Endodermal cell (in vitro differentiated cells): ENCODE measurements around the gene LRBA. TPM values are rescaled to one million over a fixed set of nuclear protein-coding genes. Genes with fewer than 3 reads are reported as not detected.

ENCODE experiments used
- DNase-seq: peaks from one replicate; pipeline ENCODE4 v3.0.0-alpha.2; 2017
- H3K27ac ChIP-seq: 2 replicates; pipeline ENCODE4 v1.5.1; 2013; ENCODE audit warnings: mild to moderate bottlenecking, low read depth, low read length, moderate library complexity
- H3K27me3 ChIP-seq: 2 replicates; pipeline ENCODE4 v1.6.1; 2013; ENCODE audit warnings: mild to moderate bottlenecking, low read length, moderate library complexity; ENCODE audit not compliant: insufficient read depth, control insufficient read depth, poor library complexity, severe bottlenecking
- H3K36me3 ChIP-seq: 2 replicates; pipeline ENCODE4 v1.7.0; 2013; ENCODE audit warnings: mild to moderate bottlenecking, low read length, moderate library complexity; ENCODE audit not compliant: control insufficient read depth, insufficient read depth
- H3K4me1 ChIP-seq: one replicate; pipeline ENCODE4 v1.7.0; 2013; ENCODE audit warnings: low read length; ENCODE audit not compliant: control insufficient read depth, insufficient read depth
- H3K4me3 ChIP-seq: 2 replicates; pipeline ENCODE4 v1.5.1; 2013; ENCODE audit warnings: mild to moderate bottlenecking, low read length, moderate library complexity
- H3K9ac ChIP-seq: 2 replicates; pipeline ENCODE4 v1.6.1; 2013; ENCODE audit warnings: mild to moderate bottlenecking, low read length, moderate library complexity; ENCODE audit not compliant: poor library complexity, severe bottlenecking; ENCODE audit errors: extremely low read depth
- H3K9me3 ChIP-seq: 2 replicates; pipeline ENCODE4 v1.6.1; 2013; ENCODE audit warnings: mild to moderate bottlenecking, low read length, moderate library complexity; ENCODE audit not compliant: control insufficient read depth
- H3K27ac Mint-ChIP-seq: 2 replicates; pipeline ENCODE4 v1.8.0; 2020; ENCODE audit warnings: mixed read lengths
- H3K27me3 Mint-ChIP-seq: 2 replicates; pipeline ENCODE4 v1.8.0; 2021; ENCODE audit warnings: mild to moderate bottlenecking, mixed read lengths; ENCODE audit not compliant: insufficient read depth
- H3K36me3 Mint-ChIP-seq: 2 replicates; pipeline ENCODE4 v1.8.0; 2020; ENCODE audit warnings: low read depth, mixed read lengths
- H3K4me1 Mint-ChIP-seq: 2 replicates; pipeline ENCODE4 v1.8.0; 2020; ENCODE audit warnings: mixed read lengths
- H3K4me3 Mint-ChIP-seq: 2 replicates; pipeline ENCODE4 v1.8.0; 2020; ENCODE audit warnings: mild to moderate bottlenecking, moderate library complexity, mixed read lengths
- H3K9me3 Mint-ChIP-seq: 2 replicates; pipeline ENCODE4 v1.8.0; 2020; ENCODE audit warnings: mild to moderate bottlenecking, mixed read lengths
- CTCF ChIP-seq: fragments of 200-600 bp; sonication (generic); conservative IDR thresholded peaks from 2 replicates; pipeline ENCODE4 v1.5.0; 2021; ENCODE audit warnings: antibody characterized with exemption, mild to moderate bottlenecking
- WGBS, 2 experiments: methylation state at CpG; one replicate each; pipeline versions ENCODE4 v1.1.5 to v1.1.7; 2013; ENCODE audit warnings: missing lambda C conversion rate in 2 of 2, mixed read lengths in 1 of 2; ENCODE audit not compliant: insufficient coverage in 1 of 2, insufficient read length in 1 of 2; 5-methylcytosine and 5-hydroxymethylcytosine counted together
- total RNA-seq, 2 donors: library from RNA; stranded (reverse); fragmentation: NEBNext Ultra II Directional in 1 of 2; extraction: Animal tissue kit (Norgen Biotek cat#: 25700) in 1 of 2; gene quantifications; 2 replicates in 1 of 2; 3 replicates in 1 of 2; pipeline ENCODE4 v1.2.1, GENCODE V29; 2021

LRBA gene
- total RNA-seq, 2 donors from 2014 or later = 77.3 to 95.9 TPM

GRCh38 chr4:151046609-151047008, 31.5 kb upstream of the LRBA start:
- H3K27ac Mint-ChIP-seq = no peak overlapping the region
- Histone ChIP-seq H3K4me1 (no peaks in the 10 kb centered on the region), H3K27ac (no peak overlapping the region), H3K9ac (no peak overlapping the region), H3K4me3 (no peak overlapping the region), H3K36me3 (no peaks in the 10 kb centered on the region), H3K9me3 (no peaks in the 10 kb centered on the region), H3K27me3 (no peaks in the 10 kb centered on the region)
- no peak for TF ChIP-seq CTCF
- peaks cover 8% of the 10 kb centered on the region for H3K4me1 Mint-ChIP-seq
- H3K9me3 Mint-ChIP-seq = no peaks in the 10 kb centered on the region
- WGBS, 2 experiments = 82 to 84% methylated on average over 4 of the region's 4 CpGs
- H3K4me3 Mint-ChIP-seq = no peak overlapping the region
- H3K27me3 Mint-ChIP-seq = no peaks in the 10 kb centered on the region
- DNase-seq = peak; percentile 45
- H3K36me3 Mint-ChIP-seq = no peaks in the 10 kb centered on the region

GRCh38 chr4:151045907-151046306, 30.8 kb upstream of the LRBA start:
- no peaks in the 10 kb centered on the region for H3K36me3 Mint-ChIP-seq
- H3K27me3 Mint-ChIP-seq = no peaks in the 10 kb centered on the region
- Histone ChIP-seq H3K9me3 (no peaks in the 10 kb centered on the region), H3K9ac (no peak overlapping the region), H3K27me3 (no peaks in the 10 kb centered on the region), H3K27ac (no peak overlapping the region), H3K4me3 (no peak overlapping the region), H3K36me3 (no peaks in the 10 kb centered on the region), H3K4me1 (no peaks in the 10 kb centered on the region)
- peak; percentile 64 for DNase-seq
- no peaks in the 10 kb centered on the region for H3K9me3 Mint-ChIP-seq
- peak; percentile 69 for TF ChIP-seq CTCF
- H3K4me1 Mint-ChIP-seq = peaks cover 8% of the 10 kb centered on the region
- WGBS, 2 experiments = 36 to 45% methylated on average over 3 of the region's 3 CpGs
- no peak overlapping the region for H3K4me3 Mint-ChIP-seq
- no peak overlapping the region for H3K27ac Mint-ChIP-seq

- 96 to 100% methylated on average over 1 of the region's 1 CpG for WGBS, 2 experiments
Observed at GRCh38 chr4:151043803-151044515, 28.9 kb upstream of the LRBA start.

More at GRCh38 chr4:151043803-151044515, 28.9 kb upstream of the LRBA start:
- Mint-ChIP-seq H3K9me3 (no peaks in the 10 kb centered on the region), H3K36me3 (no peaks in the 10 kb centered on the region), H3K27me3 (no peaks in the 10 kb centered on the region), H3K4me1 (peaks cover 7% of the 10 kb centered on the region), H3K4me3 (no peak overlapping the region), H3K27ac (no peak overlapping the region)
- Histone ChIP-seq H3K4me1 (no peaks in the 10 kb centered on the region), H3K27me3 (no peaks in the 10 kb centered on the region), H3K9me3 (no peaks in the 10 kb centered on the region), H3K9ac (no peak overlapping the region), H3K36me3 (no peaks in the 10 kb centered on the region), H3K4me3 (no peak overlapping the region), H3K27ac (no peak overlapping the region)
- TF ChIP-seq CTCF = no peak
- no peak for DNase-seq
